ENCODE data around the gene ZP2.

DNA sequence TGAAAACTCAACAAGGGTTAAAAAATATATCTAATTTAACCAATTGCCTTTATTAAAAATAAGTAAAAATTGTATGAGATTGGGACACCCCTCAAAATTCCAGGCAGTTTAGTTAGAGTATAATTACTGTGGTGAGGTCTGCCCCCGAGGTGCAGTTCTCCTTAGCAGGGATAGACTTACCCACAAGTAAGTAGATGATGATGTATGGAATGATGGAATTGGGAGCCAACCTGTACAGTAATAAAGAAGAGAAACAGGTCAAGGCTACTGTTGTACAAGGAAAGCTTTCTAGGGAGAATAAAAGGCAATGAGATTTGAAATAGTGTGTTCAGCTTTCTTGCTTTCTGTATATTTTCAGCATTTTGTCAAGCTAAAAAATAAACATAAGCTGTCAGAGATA is 51.1 kb downstream of the ZP2 start:
- TF ChIP-seq SP2 (IDR thresholded peaks at IDR 0.05; ENCODE audit: extremely low read depth, low read depth, low read length, poor library complexity, severe bottlenecking) (no peak), CTCF (IDR thresholded peaks at IDR 0.05 in 2 of 3, conservative IDR thresholded peaks at IDR 0.05 in 1 of 3; ENCODE audit: insufficient read depth in 2 of 3, low read depth in 1 of 3, low read length in 3 of 3) (no peak), PCBP2 (IDR thresholded peaks at IDR 0.05; ENCODE audit: low read depth, low read length, poor library complexity, severe bottlenecking) (no peak)
